GM21737 (cell line): Measurements from ENCODE around the gene FAM229A.
"Not testable (repeated sequence)": the region's sequence is repeated elsewhere in the genome, so short reads cannot be mapped to it uniquely, and the experiment has no call there.

ENCODE experiments used
- ATAC-seq: cut with Tn5 transposase; IDR thresholded peaks from one replicate; pipeline ENCODE4 v1.9.1; 2021; ENCODE audit warnings: mild to moderate bottlenecking, moderate library complexity; ENCODE audit not compliant: unreplicated experiment

Gene FAM229A

DNA sequence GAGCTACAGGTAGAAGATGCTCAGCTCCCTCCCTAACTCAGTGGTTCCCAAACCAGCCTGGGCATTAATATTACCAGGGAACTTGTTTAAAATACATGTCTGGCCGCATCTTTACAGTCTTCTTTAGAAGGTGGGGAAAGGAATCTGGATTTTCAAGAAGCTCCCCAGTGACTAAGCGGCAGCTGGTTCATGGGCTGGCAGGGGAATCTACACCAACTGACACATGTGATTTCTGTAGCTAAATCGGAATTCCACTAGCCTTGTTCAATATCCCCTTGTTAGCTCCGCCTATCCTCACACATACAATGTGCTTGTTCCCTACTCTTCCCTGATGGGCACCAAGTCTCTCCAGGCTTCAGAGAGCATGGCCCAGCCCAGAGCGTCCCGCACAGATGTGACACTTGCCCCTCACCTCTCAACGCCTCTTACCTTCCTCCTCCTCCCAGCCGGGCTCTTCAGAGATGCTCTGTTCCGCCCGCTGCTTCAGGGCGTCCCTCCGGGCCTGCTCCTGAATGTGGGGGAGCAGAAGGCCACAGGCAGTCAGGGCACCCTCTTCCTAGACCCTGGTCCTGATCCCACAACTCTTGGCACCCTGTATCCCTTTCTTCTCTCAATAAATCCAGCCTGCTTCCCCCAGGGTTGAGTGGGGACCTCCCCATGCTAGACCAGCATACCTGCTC lies 15.4 kb upstream of the FAM229A start:
- ATAC-seq, result no peak

DNA sequence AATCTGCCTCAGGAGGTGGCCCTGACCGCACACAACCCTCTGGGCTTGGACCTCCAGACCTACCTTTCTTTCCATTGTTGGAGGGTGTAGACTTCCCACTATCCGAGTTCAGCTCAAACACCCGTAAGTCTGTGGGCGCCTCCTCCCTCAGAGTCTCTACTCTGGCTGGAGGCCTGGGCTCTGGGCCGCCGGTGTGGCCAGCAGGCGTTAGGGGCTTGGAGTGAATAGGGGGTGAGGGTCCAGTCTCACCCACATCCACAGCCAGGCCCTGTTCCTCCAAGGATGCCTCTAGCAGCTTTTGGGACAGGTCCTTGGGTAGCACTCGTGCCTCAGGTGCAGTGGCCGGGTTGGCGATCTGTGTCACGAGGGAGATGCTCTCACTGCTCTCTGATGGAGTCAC lies 13.9 kb upstream of the FAM229A start:
- no peak for ATAC-seq

DNA sequence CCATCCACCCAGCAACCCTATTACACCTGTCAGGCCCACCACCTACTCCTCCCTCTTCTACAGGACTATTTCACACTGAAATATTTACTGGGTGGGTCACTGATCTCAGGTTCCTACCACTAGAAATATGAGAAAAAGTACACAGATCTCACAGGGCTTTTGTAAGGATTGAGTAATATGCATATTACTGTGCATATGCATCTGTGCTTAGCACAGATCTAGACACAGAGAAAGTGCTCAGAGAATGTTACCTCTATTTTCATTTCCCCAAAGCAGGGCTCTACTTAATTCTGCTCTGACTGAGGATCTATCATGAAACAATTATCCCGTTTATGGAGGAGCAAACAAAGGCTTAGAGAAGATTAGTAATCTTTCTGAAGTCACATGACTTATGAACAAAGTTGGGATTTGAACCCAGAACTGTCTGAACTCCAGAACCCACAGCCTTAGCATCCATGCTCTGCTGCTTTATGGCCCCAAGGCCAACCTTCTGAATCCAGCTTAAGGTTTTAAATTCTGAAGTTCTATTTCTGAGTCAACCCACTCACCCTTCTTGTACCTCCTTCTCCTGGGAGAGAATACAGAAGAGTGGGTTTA lies 11.8 kb upstream of the FAM229A start:
- ATAC-seq, result no peak

DNA sequence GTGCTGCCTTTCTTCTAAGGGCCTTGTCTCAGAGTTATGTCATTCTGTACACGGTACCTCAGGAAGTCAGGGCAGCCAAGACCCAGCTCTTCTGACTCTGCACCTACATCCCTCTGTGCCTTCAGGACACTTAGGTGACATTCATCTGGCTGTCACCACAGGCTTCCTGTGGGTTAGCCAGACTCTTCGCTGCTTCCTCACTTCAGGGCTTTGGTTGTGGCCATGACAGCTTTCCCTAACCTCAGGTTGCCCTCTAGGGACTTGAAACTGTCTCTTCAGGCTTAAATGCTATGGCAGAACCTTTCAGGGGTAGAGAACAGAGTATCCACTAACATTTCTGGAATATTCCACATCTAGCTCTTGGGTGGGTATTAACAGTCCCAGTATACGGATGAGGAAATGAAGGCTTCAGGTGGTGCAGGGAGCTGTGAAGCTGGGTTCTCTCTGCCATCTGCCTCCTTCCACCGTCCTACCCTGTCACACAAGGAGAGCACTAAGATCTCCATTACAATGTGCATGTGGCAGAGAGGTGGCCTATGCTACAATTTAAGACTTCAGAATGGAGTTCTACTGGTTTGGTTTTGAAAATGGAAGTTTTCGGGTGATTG lies 10.0 kb upstream of the FAM229A start:
- no peak for ATAC-seq

DNA sequence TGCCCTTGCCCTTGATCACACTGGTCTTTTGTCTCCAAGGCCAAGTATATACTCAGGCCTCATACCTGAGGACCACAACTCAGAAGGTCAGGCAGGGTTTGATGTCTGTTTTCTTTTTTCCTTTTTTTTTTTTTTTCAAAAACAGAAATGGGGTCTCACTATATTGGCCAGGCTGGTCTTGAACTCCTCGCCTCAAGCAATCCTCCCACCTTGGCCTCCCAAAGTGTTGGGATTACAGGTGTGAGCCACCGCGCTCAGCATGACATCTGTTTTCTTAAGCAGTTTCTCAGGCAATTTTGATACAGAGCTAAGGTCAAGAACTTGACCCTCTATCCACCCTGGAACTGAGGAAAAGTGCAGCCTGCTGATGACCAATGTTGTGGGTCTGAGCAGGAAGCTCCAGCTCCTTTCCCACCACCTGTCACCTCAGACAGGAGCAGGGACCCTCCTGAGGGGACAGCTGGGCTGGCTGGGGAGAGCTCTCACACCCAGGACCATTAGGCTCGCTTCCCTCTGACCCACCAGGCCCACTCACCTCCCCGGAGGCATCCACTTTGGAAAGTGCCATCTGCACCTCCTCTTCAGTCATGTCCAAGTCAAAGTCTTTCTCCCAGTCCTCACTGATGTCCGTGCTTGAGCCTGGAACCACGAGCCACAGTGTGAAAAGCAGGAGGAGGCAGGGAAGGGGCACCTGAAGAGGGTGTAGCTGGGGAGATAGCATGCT lies 5.8 kb upstream of the FAM229A start:
- ATAC-seq, result no peak

DNA sequence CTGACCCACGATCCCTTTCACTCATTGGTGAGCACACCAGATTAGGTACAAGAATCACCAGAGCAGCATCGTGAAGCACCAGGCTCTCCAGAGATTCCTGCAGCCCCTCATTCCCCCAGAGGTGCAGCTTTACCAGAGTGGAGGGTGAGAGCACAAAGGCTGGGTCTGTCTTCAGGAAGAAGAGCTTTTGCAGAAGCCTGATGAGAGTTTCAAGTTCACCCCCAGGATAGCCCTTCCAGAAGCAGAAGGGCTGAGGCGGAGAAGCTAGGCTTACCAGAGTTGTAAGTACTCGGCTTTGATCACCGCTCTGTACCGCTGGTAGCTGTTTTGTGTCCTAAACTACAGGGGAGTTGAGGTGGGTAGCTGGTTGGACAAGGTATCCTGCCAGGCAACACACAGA lies 3.2 kb upstream of the FAM229A start:
- ATAC-seq, result no peak

DNA sequence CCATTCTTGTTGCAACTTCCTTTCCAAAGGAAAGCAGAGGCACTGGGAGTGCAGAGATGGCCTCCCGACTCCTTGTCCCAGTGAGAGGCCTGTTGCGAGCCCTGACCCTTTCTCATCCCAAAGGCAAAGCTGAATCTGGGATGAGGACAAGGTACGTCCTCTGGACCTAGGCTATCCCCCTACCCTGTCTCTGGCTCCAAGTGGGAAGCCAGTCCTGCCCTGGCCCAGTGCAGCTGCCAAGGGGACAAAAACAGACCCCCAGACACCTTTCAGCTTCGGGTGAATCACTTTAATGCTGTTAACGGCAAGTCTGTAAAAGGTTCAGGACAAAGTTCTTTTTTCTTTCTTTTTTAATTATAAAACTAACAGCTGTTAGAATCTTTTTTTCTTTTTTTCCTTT lies 2.6 kb upstream of the FAM229A start:
- ATAC-seq, result no peak

DNA sequence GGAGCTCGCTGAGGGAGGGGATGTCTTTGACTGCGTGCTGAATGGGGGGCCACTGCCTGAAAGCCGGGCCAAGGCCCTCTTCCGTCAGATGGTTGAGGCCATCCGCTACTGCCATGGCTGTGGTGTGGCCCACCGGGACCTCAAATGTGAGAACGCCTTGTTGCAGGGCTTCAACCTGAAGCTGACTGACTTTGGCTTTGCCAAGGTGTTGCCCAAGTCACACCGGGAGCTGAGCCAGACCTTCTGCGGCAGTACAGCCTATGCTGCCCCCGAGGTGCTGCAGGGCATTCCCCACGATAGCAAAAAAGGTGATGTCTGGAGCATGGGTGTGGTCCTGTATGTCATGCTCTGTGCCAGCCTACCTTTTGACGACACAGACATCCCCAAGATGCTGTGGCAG lies 1.4 kb upstream of the FAM229A start:
- no peak for ATAC-seq

DNA sequence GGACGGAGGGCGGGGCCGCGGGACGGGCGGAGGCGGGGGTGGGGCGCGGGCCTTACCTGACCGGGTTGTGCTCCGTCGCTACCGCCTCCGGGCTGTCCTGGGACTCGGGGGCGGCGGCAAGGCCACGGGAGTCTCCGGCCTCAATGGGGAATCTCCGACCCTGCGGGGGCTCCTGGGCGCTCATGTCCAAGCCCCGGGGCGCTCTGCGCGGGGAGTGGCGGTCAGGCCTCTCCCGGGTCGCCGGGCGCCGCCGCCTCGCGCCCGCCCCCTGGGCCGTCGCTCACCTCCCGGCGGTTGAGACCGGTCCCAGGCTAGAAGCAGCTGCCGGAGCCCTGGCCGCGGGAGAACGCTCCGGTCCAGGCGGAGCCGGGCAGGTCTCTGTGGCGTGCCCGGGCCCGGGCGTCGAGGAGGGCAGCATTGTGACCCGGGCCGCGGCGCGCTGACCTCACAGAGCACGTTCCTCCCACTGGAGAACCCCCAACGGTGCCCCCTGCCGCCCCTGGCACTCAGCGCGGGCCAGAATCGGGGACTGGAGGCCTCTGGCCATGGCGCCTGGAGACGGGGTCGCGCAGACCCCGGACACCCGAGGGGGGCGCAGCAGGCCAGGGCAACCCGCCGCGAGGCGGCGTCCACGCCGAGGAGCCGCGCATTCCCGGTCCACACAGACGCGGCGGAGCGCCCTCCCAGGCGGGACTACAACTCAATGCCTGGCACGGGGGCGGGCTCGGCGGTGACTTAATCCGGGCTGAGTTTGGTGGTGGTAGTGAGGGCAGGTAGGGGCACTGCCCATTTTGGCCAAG lies 411 bp downstream of the FAM229A start:
- ATAC-seq, result no peak

DNA sequence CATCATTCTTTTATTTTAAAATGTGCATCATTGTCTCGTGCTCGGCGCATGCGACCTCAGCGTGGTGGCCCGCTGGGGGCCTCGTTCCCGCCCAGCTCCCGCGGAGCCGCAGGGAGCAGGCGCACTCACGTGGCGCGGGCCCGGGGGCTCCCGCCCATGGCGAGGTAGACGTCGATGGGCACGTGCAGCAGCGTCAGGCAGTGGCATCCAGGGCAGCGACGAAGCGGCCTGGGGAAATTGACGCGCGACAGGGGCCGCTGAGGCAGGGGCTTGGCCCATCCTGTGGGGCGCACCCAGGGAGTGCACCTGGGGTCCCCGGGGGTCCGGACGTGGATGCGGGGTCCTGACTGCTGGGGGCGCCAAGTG lies 994 bp downstream of the FAM229A start:
- no peak for ATAC-seq

DNA sequence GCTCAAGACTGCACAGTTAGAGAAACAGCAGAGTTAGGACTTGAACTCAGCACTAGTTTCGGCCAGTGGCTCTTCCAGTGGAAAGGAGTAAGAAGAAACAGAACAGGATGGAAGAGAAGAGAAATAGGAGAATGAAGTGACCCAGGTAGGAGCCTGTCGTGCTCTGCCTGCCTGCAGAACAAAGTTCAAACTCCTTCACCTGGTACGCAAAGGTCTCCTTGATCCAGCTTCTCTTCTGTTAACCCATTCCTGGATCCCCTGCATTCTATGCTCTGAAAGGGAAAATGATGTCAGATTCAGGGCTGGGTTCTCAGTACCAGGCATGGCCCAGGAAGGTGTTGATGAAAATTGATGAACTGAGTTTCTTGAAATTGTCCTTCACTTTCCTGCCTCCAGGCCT lies 3.9 kb downstream of the FAM229A start:
- no peak for ATAC-seq

DNA sequence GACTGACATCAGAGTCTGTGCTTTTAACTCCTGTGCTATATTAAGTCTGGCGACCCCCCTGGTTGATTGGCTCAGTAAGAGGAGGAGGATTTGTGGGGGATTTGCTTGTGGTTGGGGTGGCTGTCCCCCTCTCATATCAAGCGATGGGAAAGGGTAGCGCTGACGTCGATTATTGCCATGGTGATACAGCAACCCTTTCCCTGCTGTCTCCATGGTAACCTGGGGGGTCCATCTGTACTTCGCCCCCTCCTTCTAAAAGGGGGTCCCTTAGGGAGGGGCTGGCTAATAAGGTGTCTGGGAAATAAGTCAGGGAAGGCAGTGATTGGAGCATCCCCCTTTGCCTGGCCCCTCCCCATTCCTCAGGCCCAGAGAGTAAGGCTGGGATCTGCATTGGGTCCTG lies 4.7 kb downstream of the FAM229A start:
- no peak for ATAC-seq

DNA sequence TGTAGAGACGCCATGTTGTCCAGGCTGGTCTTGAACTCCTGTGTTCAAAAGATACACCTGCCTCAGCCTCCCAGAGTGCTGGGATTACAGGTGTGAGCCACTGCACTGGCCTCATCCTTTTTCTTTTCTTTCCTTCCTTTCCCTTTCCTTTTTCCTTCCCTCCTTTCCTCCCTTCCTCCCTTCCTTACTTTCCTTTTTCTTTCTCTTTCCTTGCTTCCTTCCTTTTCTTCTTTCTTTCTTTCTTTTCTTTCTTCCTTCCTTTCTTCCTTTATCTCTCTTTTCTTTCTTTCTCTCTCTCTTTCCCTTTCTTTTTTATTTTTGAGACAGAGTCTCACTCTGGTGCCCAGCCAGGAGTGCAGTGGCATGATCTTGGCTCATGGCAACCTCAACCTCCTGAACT lies 5.8 kb downstream of the FAM229A start:
- ATAC-seq, result no peak

DNA sequence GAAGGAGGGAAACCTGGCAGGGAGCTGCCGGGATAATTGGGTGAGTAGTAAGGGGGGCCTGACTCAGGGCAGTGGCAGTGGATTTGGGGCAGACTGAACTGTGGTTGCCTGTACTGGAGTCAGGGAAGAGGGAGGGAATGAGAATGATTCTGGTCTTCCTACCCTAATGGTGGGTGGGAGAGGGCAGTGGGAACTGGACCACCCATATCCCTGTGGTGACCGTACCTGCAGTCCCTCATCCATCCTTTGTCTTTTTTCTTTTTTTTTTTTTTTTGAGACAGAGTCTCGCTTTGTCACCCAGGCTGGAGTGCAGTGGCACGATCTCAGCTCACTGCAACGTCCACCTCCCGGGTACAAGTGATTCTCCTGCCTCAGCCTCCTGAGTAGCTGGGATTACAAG lies 6.5 kb downstream of the FAM229A start:
- not testable (repeated sequence) for ATAC-seq

DNA sequence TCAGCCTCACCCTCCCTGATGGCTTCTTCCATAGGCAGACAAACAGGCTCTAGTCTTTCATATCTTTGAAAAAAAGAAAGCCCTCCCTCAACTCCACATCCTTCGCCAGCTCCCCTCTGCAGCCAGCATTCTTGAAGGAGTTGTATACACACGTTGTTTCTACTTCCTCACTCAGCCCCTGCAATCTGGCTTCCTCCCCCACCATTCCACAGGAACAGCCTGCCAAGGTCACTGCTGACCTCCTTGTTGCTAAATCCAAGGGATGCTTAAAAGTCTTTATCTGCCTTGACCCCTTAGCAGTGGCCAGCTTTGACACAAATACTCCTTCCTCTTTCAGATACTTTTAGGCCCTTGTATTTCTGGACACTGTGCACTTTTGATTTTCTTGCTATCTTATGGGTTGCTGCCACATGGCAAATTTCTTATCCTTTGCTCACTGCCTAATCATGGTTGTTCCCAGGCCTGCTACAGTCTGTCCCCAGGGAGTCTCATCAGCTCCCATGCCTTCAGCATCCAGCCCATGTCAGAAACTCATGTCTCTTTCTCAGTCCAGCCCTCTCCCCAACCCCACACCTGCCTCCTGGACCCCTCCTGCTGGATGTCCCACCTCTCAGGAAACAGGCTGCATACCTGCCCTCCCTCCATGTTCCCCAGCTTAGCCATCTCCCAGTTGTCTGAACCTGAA lies 8.3 kb downstream of the FAM229A start:
- no peak for ATAC-seq

DNA sequence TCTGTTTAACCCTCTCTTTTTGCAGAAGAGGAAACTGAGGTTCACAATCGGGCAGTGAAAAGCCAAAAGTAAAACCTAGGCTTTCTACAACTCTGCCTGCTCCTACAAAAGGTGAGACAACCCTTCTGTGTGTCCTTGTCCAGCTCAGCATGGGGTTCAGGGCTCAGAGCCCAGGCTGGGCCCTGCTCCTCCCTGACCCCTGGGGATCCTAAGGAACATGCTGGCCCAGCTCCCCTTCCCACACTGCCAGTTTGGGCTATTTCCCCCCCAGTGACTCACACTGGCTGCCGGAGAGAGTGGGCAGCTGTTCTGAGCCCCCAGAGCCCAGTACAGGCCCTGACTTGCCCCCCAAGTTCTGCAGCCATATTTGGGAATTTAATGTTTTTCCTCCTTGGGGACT lies 8.9 kb downstream of the FAM229A start:
- ATAC-seq, result no peak

DNA sequence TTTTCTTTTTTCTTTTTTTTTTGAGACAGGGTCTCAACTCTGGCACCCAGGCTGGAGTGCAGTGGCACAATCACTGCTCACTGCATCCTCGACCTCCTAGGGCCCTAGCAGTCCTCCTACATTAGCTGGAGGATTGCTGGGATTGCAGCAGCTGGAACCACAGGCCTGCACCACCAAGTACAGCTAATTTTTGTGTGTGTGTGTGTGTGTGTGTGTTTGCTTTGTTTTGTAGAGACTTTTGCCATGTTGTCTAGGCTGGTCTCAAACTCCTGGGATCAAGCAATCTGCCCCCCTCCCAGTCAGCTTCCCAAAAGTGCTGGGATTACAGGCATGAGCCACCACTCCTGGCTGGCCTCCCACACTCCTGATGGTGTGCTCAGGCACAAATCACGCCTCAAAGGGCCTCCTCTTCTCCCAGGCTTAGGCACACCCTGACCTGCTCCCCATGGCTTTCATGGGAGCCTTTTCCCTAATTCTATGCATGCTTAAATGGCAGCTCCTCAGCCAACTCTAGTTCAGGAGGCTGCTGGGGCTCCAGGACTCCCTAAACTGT lies 9.4 kb downstream of the FAM229A start:
- no peak for ATAC-seq

DNA sequence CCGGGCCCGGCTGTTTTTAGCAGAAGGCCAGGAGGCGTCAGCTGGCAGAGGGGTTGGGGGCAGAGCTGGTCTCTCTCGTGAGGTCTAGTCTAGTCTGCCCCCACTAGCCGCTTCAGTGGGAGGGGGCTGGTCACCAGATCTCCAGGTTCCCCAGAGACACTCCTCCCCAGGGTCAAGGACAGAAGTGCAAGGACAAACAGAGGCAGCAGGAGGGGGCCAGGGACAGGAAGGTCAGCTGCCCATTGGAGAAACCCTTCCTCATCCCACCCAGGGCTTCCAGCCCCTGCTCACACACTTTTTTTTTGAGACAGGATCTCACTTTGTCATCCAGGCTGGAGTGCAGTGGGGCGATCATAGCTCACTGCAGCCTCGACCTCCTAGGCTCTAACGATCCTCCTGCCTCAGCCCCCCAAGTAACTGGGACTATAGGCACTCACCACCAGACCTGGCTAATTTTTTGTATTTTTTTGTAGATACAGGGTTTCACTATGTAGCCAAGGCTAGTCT lies 10.0 kb downstream of the FAM229A start:
- ATAC-seq, result no peak

DNA sequence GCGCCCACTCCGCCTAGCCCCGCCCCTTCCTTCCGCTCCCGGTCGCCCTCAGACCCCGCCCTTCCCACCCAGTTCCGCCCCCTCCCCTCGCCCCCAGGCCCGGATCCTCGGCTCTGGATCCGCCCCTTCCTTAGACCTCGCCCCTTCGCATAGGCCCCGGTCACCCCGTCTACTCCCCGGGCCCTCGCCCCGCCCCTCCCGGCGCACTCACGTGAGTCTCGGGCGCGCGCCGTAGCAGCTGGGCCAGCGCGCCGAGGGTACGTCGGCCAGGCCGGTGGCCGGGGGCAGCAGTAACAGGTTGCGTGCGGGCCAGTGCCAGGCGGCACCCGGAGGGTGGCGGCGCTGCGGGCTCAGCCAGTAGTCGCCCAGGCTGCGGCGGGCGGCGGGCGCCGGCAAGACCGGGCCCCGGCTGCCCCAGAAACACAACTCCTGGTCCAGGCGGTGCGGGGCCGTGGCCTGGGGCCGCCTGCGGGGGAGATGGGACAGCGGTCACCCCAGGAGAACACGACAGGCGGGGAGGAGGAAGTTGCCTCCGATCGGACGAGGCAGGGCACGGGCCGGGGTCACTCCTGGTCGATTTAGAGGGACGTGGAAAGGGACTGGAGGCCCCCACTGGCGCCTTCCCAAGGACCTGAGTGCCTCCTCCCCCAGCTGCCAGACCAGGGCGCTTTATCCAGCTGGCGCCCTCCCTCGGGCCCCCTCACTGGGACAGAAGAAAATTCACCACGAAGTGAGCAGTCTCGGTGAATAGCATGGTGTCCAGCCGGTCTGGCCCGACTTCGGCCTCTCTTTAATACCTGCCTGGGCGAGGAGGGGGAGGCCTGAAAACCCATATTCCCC lies 10.7 kb downstream of the FAM229A start:
- peak; percentile 84 for ATAC-seq
